Stimulated activated CD8-positive, alpha-beta memory T cell treated with anti-CD3 and anti-CD28 coated beads, Interleukin-15, amount 100 ng/mL, for 4 hours (primary cell): ENCODE results near the gene CHD3.
"Not testable (repeated sequence)": the region's sequence is repeated elsewhere in the genome, so short reads cannot be mapped to it uniquely, and the experiment has no call there.

Experiments
- DNase-seq, 2 donors: peaks; one replicate each; pipeline ENCODE4 v3.0.0-alpha.2; 2020; ENCODE audit warnings: low read depth in 2 of 2

The CHD3 gene

DNA sequence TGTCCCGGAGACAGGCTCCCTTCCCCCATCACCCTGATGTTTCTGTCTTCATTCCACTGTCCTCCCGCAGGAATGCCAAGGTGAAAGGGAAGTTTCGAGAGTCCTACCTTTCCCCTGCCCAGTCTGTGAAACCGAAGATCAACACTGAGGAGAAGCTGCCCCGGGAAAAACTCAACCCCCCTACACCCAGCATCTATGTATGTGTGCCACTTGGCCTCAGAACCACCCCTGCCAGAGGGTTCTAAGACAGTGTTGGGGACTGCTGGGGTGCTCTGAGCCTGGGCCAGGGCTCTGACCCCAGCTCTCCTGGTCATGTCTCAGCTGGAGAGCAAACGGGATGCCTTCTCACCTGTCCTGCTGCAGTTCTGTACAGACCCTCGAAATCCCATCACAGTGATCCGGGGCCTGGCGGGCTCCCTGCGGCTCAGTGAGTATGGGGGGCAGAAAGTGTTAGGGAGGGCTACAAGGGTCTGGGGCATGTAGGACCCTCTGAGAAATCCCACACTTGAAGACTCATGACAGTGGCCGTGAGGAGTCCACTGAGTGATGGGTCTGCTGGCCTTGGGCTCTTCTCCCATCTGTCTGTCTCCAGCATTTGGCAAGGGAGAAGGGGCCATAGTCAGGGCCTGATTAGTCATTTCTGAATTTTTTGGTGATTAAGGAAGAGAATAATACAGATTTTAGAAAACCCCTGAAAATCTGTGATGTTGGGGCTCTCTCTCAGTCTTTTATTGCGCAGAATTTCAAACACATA, 38.7 kb upstream of the CHD3 start:
- no peak for DNase-seq

DNA sequence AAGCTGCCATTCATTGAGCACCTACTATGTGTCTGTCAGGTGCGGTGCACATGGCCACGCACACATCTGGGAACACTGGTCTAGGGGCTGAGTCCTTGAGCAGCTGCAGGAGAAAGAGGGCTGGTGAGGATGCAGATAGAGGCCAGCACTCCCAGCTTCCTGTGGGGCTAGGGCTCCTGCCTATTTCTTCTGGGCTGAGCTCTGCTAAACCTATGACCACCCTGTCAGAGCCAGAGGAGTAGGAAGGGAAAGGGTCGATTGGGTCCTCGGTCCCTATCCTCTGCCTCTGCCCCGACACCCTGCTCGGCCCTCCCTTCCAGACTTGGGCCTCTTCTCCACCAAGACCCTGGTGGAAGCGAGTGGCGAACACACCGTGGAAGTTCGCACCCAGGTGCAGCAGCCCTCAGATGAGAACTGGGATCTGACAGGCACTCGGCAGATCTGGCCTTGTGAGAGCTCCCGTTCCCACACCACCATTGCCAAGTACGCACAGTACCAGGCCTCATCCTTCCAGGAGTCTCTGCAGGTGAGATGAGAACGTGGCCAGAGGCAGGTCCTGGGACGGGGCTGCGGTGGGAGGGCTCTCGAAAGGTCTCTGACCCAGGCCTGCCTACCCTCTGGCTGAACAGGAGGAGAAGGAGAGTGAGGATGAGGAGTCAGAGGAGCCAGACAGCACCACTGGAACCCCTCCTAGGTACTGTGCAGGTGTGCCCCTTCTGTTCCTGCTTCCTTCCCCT, 37.7 kb upstream of the CHD3 start:
- DNase-seq, result no peak

- DNase-seq, result peak; percentile 80 to 83
These were observed 36.9 kb upstream of the CHD3 start for GRCh38 chr17:7851438-7852261.

GRCh38 chr17:7852262-7852670, 36.3 kb upstream of the CHD3 start:
- no peak for DNase-seq

GRCh38 chr17:7852919-7853690, 35.5 kb upstream of the CHD3 start:
- DNase-seq, result no peak

DNA sequence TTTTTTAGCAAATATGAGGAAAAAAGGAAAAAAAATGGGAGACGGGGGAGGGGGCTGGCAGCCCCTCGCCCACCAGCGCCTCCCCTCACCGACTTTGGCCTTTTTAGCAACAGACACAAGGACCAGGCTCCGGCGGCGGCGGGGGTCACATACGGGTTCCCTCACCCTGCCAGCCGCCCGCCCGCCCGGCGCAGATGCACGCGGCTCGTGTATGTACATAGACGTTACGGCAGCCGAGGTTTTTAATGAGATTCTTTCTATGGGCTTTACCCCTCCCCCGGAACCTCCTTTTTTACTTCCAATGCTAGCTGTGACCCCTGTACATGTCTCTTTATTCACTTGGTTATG, 34.9 kb upstream of the CHD3 start:
- DNase-seq, result no peak

- DNase-seq, result no peak
These were observed 34.4 kb upstream of the CHD3 start for GRCh38 chr17:7854078-7854777.

- no peak for DNase-seq
These were observed 33.5 kb upstream of the CHD3 start, which contains the start of gene TMEM88 for GRCh38 chr17:7854851-7855659. TMEM88 (plus strand) TSS chr17:7855066; CDS start chr17:7855075, 9 bp downstream.

DNA sequence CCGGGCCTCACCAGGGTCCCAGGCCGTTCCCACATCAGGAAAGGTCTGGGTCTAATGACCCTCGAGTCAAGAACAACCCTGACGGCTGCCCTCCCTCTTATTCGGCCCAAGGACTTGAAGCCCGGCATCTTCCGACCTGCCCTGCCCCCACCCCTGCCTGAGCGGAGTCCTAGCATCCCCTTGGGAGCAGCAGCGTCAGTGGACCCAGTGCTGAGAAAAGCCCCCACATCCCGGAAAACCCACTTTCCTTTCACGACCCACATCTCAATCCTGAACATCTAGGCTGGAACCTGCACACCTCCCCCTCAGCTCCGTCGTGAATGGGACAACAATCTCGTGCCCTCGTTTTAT, 33.0 kb upstream of the CHD3 start:
- no peak for DNase-seq

DNA sequence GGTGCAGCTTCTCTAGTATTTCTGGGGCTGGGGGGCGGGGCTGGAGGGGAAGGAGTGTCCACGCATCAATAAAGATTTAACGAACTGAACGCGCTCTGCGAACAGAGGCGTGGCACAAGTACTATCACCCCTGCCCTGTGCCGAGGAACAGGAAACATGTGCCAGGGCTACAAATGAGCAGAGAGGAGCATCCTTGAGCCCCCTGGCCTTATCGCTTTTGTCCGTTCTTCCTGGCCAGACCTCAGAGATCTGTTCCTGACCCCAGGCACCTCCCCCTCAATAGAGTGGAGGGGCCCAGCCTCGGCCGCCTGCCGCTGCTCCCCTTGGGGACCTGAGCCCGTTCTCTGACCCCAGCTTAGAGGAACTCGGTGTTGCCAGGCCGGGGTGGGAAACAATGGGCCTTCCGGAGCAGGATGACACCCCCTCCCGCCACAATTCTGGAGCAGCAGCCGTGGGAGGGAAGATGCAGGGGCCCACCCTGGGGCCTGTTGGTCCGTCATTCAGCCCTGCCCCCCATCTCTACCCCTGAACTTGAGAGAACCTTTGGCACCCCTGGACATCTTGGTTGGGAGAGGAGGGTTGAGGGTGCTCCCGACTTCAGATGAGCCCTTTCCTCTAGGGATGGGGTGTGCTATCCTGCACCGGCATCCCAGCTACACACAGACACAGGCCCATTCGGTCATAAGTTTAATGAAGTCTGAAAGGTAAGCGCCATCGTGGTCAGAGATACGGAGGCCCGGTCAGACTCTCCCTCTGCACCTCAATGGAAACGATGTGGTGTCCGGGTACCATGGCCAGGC, 32.4 kb upstream of the CHD3 start:
- no peak for DNase-seq

- DNase-seq, result peak; percentile 89 to 93
These were observed 31.5 kb upstream of the CHD3 start, which contains the start of gene NAA38 for GRCh38 chr17:7856811-7857712. NAA38 (minus strand) TSS chr17:7857559; CDS start chr17:7857463, 96 bp downstream.

DNA sequence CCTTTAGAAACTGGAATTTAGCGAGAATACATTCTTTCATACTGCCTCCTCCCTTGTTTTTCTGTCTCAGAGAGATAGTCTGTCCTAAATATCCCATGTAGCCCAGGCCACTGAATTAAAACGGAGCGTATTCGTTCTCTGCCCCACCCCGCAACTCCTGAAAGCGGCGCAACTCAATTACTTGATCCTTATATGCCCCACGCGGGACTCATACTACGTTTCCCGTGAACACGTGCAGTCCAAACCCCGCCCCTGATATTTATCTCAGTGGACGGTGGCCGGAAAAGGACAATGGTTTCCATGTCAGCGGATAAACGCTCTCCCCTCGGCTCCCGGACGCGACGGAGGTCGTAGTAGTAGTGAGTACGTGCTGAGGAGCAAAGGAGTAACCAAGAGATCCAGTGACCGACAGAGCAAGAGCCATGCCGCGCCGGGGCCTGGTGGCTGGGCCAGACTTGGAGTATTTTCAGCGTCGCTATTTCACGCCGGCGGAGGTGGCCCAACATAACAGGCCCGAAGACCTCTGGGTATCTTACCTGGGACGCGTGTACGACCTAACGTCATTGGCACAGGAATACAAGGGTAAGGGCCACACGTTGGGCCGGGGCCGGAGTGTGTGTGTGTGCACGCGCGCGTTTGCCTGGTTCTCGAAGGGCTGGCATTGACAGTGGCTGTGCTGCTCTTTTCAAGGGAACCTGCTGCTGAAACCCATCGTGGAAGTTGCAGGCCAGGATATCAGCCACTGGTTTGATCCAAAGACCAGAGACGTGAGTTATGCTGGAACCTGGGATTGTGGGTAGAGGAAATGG, 30.7 kb upstream of the CHD3 start, which contains the start of gene CYB5D1:
Gene CYB5D1, plus strand, starts transcription at position 291 of the 809 bp plus-strand sequence. Its CDS starts 132 bp downstream, at position 423.
- peak; percentile 71 to 80 for DNase-seq

- DNase-seq, result no peak
These were observed 30.1 kb upstream of the CHD3 start for GRCh38 chr17:7858522-7858810.

DNA sequence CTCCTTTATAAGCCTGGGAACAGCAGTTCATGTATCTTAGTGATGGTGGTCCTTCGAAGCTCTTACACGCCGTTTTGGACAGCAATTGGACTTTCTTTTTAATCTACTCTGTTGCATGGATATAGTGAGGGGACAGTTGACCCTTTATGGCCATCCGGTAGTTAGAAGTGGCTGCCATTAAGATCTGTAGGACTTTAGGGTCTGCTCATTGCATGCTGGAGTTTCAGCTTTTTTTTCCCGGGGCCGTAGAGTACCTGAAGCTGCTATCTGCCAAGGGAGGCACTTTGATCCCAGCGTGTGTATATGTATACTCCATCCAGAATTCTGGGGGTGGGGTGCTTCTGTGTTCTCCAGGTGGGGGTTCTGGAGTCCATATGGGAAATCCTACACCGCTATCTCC, 29.6 kb upstream of the CHD3 start:
- no peak for DNase-seq

- no peak for DNase-seq
These were observed 25.7 kb upstream of the CHD3 start for GRCh38 chr17:7862692-7863437.

- not testable (repeated sequence) for DNase-seq
These were observed 24.2 kb upstream of the CHD3 start for GRCh38 chr17:7864384-7864783.
